Measurements from ENCODE around the gene ZNF804A. TPM values are rescaled to one million over a fixed set of nuclear protein-coding genes. Genes with fewer than 3 reads are reported as not detected.
A peak's percentile ranks its signal among the peaks of the same experiment; 100 is the strongest.

Gene ZNF804A
- total RNA-seq, 1 donor from 2014 or later, result under 0.01 TPM

GRCh38 chr2:184566716-184567115 is 31.6 kb upstream of the ZNF804A start:
- H3K27me3 ChIP-seq (ENCODE audit: control insufficient read depth in 3 of 3, insufficient read depth in 3 of 3, low read length in 3 of 3), result no peaks in the 10 kb centered on the region
- no peaks in the 10 kb centered on the region for H3K36me3 ChIP-seq (ENCODE audit: control insufficient read depth in 3 of 3, insufficient read depth in 3 of 3, low read length in 3 of 3)
- H3K4me1 ChIP-seq (ENCODE audit: control insufficient read depth in 3 of 3, insufficient read depth in 3 of 3, low read length in 3 of 3), result no peaks in the 10 kb centered on the region
- H3K4me3 ChIP-seq (ENCODE audit: low read length in 3 of 3), result no peak overlapping the region
- no peak overlapping the region for H3K27ac ChIP-seq (ENCODE audit: low read depth, low read length)
- H3K9me3 ChIP-seq (ENCODE audit: control insufficient read depth in 3 of 3, low read length in 3 of 3), result no peaks in the 10 kb centered on the region
- no peak overlapping the region for H3K9ac ChIP-seq (ENCODE audit: low read depth in 1 of 3, low read length in 3 of 3)

GRCh38 chr2:184577056-184577455 is 21.3 kb upstream of the ZNF804A start:
- H3K9ac ChIP-seq (ENCODE audit: low read depth in 1 of 3, low read length in 3 of 3), result no peak overlapping the region
- H3K27ac ChIP-seq (ENCODE audit: low read depth, low read length), result no peak overlapping the region
- no peak overlapping the region for H3K4me3 ChIP-seq (ENCODE audit: low read length in 3 of 3)
- no peaks in the 10 kb centered on the region for H3K27me3 ChIP-seq (ENCODE audit: control insufficient read depth in 3 of 3, insufficient read depth in 3 of 3, low read length in 3 of 3)
- no peaks in the 10 kb centered on the region for H3K9me3 ChIP-seq (ENCODE audit: control insufficient read depth in 3 of 3, low read length in 3 of 3)
- H3K4me1 ChIP-seq (ENCODE audit: control insufficient read depth in 3 of 3, insufficient read depth in 3 of 3, low read length in 3 of 3), result no peaks in the 10 kb centered on the region
- no peaks in the 10 kb centered on the region for H3K36me3 ChIP-seq (ENCODE audit: control insufficient read depth in 3 of 3, insufficient read depth in 3 of 3, low read length in 3 of 3)

GRCh38 chr2:184577743-184578142 is 20.6 kb upstream of the ZNF804A start:
- H3K36me3 ChIP-seq (ENCODE audit: control insufficient read depth in 3 of 3, insufficient read depth in 3 of 3, low read length in 3 of 3), result no peaks in the 10 kb centered on the region
- H3K9ac ChIP-seq (ENCODE audit: low read depth in 1 of 3, low read length in 3 of 3), result no peak overlapping the region
- no peaks in the 10 kb centered on the region for H3K4me1 ChIP-seq (ENCODE audit: control insufficient read depth in 3 of 3, insufficient read depth in 3 of 3, low read length in 3 of 3)
- no peak overlapping the region for H3K27ac ChIP-seq (ENCODE audit: low read depth, low read length)
- no peak overlapping the region for H3K4me3 ChIP-seq (ENCODE audit: low read length in 3 of 3)
- H3K9me3 ChIP-seq (ENCODE audit: control insufficient read depth in 3 of 3, low read length in 3 of 3), result no peaks in the 10 kb centered on the region
- H3K27me3 ChIP-seq (ENCODE audit: control insufficient read depth in 3 of 3, insufficient read depth in 3 of 3, low read length in 3 of 3), result no peaks in the 10 kb centered on the region

GRCh38 chr2:184579226-184579625 is 19.1 kb upstream of the ZNF804A start:
- Histone ChIP-seq H3K36me3 (ENCODE audit: control insufficient read depth in 3 of 3, insufficient read depth in 3 of 3, low read length in 3 of 3) (no peaks in the 10 kb centered on the region), H3K27me3 (ENCODE audit: control insufficient read depth in 3 of 3, insufficient read depth in 3 of 3, low read length in 3 of 3) (no peaks in the 10 kb centered on the region), H3K4me3 (ENCODE audit: low read length in 3 of 3) (no peak overlapping the region), H3K27ac (ENCODE audit: low read depth, low read length) (no peak overlapping the region), H3K9ac (ENCODE audit: low read depth in 1 of 3, low read length in 3 of 3) (no peak overlapping the region), H3K9me3 (ENCODE audit: control insufficient read depth in 3 of 3, low read length in 3 of 3) (no peaks in the 10 kb centered on the region), H3K4me1 (ENCODE audit: control insufficient read depth in 3 of 3, insufficient read depth in 3 of 3, low read length in 3 of 3) (no peaks in the 10 kb centered on the region)

GRCh38 chr2:184581391-184581790 is 16.9 kb upstream of the ZNF804A start:
- no peaks in the 10 kb centered on the region for H3K27me3 ChIP-seq (ENCODE audit: control insufficient read depth in 3 of 3, insufficient read depth in 3 of 3, low read length in 3 of 3)
- no peak overlapping the region for H3K27ac ChIP-seq (ENCODE audit: low read depth, low read length)
- H3K4me3 ChIP-seq (ENCODE audit: low read length in 3 of 3), result no peak overlapping the region
- H3K36me3 ChIP-seq (ENCODE audit: control insufficient read depth in 3 of 3, insufficient read depth in 3 of 3, low read length in 3 of 3), result no peaks in the 10 kb centered on the region
- H3K9ac ChIP-seq (ENCODE audit: low read depth in 1 of 3, low read length in 3 of 3), result no peak overlapping the region
- H3K4me1 ChIP-seq (ENCODE audit: control insufficient read depth in 3 of 3, insufficient read depth in 3 of 3, low read length in 3 of 3), result no peaks in the 10 kb centered on the region
- no peaks in the 10 kb centered on the region for H3K9me3 ChIP-seq (ENCODE audit: control insufficient read depth in 3 of 3, low read length in 3 of 3)

- no peaks in the 10 kb centered on the region for H3K27me3 ChIP-seq (ENCODE audit: control insufficient read depth in 3 of 3, insufficient read depth in 3 of 3, low read length in 3 of 3)
- H3K9me3 ChIP-seq (ENCODE audit: control insufficient read depth in 3 of 3, low read length in 3 of 3), result no peaks in the 10 kb centered on the region
- no peak overlapping the region for H3K9ac ChIP-seq (ENCODE audit: low read depth in 1 of 3, low read length in 3 of 3)
- no peak overlapping the region for H3K4me3 ChIP-seq (ENCODE audit: low read length in 3 of 3)
- no peaks in the 10 kb centered on the region for H3K36me3 ChIP-seq (ENCODE audit: control insufficient read depth in 3 of 3, insufficient read depth in 3 of 3, low read length in 3 of 3)
- H3K4me1 ChIP-seq (ENCODE audit: control insufficient read depth in 3 of 3, insufficient read depth in 3 of 3, low read length in 3 of 3), result no peaks in the 10 kb centered on the region
- H3K27ac ChIP-seq (ENCODE audit: low read depth, low read length), result no peak overlapping the region
Measured at GRCh38 chr2:184589261-184589660, 9.1 kb upstream of the ZNF804A start.

- Histone ChIP-seq H3K9ac (ENCODE audit: low read depth in 1 of 3, low read length in 3 of 3) (no peak overlapping the region), H3K36me3 (ENCODE audit: control insufficient read depth in 3 of 3, insufficient read depth in 3 of 3, low read length in 3 of 3) (no peaks in the 10 kb centered on the region), H3K27me3 (ENCODE audit: control insufficient read depth in 3 of 3, insufficient read depth in 3 of 3, low read length in 3 of 3) (peaks cover 18 to 25% (median 25%) of the 10 kb centered on the region in 3 donors), H3K9me3 (ENCODE audit: control insufficient read depth in 3 of 3, low read length in 3 of 3) (no peaks in the 10 kb centered on the region), H3K4me1 (ENCODE audit: control insufficient read depth in 3 of 3, insufficient read depth in 3 of 3, low read length in 3 of 3) (peaks cover 5 to 12% (median 5%) of the 10 kb centered on the region in 3 donors), H3K4me3 (ENCODE audit: low read length in 3 of 3) (no peak overlapping the region), H3K27ac (ENCODE audit: low read depth, low read length) (no peak overlapping the region)
Measured at GRCh38 chr2:184596819-184597411, 1.4 kb upstream of the ZNF804A start.

- Histone ChIP-seq H3K9me3 (ENCODE audit: control insufficient read depth in 3 of 3, low read length in 3 of 3) (no peaks in the 10 kb centered on the region), H3K9ac (ENCODE audit: low read depth in 1 of 3, low read length in 3 of 3) (peak overlapping the region in 1 of 3 donors; percentile 29), H3K27ac (ENCODE audit: low read depth, low read length) (no peak overlapping the region), H3K4me3 (ENCODE audit: low read length in 3 of 3) (peak overlapping the region; percentile 30 to 66 (median 62)), H3K36me3 (ENCODE audit: control insufficient read depth in 3 of 3, insufficient read depth in 3 of 3, low read length in 3 of 3) (no peaks in the 10 kb centered on the region), H3K27me3 (ENCODE audit: control insufficient read depth in 3 of 3, insufficient read depth in 3 of 3, low read length in 3 of 3) (peaks cover 18 to 25% (median 25%) of the 10 kb centered on the region in 3 donors), H3K4me1 (ENCODE audit: control insufficient read depth in 3 of 3, insufficient read depth in 3 of 3, low read length in 3 of 3) (peaks cover 5 to 12% (median 5%) of the 10 kb centered on the region in 3 donors)
Measured at GRCh38 chr2:184597571-184597991, 748 bp upstream of the ZNF804A start.

GRCh38 chr2:184598002-184598315 is 370 bp upstream of the ZNF804A start:
- no peaks in the 10 kb centered on the region for H3K36me3 ChIP-seq (ENCODE audit: control insufficient read depth in 3 of 3, insufficient read depth in 3 of 3, low read length in 3 of 3)
- H3K9ac ChIP-seq (ENCODE audit: low read depth in 1 of 3, low read length in 3 of 3), result peak overlapping the region in 1 of 3 donors; percentile 29
- peaks cover 18 to 25% (median 25%) of the 10 kb centered on the region in 3 donors for H3K27me3 ChIP-seq (ENCODE audit: control insufficient read depth in 3 of 3, insufficient read depth in 3 of 3, low read length in 3 of 3)
- H3K9me3 ChIP-seq (ENCODE audit: control insufficient read depth in 3 of 3, low read length in 3 of 3), result no peaks in the 10 kb centered on the region
- no peak overlapping the region for H3K27ac ChIP-seq (ENCODE audit: low read depth, low read length)
- peaks cover 5 to 12% (median 5%) of the 10 kb centered on the region in 3 donors for H3K4me1 ChIP-seq (ENCODE audit: control insufficient read depth in 3 of 3, insufficient read depth in 3 of 3, low read length in 3 of 3)
- H3K4me3 ChIP-seq (ENCODE audit: low read length in 3 of 3), result peak overlapping the region; percentile 30 to 66 (median 62)

GRCh38 chr2:184599054-184599871 is 934 bp downstream of the ZNF804A start:
- Histone ChIP-seq H3K27ac (ENCODE audit: low read depth, low read length) (no peak overlapping the region), H3K9me3 (ENCODE audit: control insufficient read depth in 3 of 3, low read length in 3 of 3) (no peaks in the 10 kb centered on the region), H3K36me3 (ENCODE audit: control insufficient read depth in 3 of 3, insufficient read depth in 3 of 3, low read length in 3 of 3) (no peaks in the 10 kb centered on the region), H3K4me1 (ENCODE audit: control insufficient read depth in 3 of 3, insufficient read depth in 3 of 3, low read length in 3 of 3) (peaks cover 5 to 12% (median 5%) of the 10 kb centered on the region in 3 donors), H3K4me3 (ENCODE audit: low read length in 3 of 3) (peak overlapping the region; percentile 55 to 66 (median 58)), H3K27me3 (ENCODE audit: control insufficient read depth in 3 of 3, insufficient read depth in 3 of 3, low read length in 3 of 3) (peaks cover 18 to 25% (median 25%) of the 10 kb centered on the region in 3 donors), H3K9ac (ENCODE audit: low read depth in 1 of 3, low read length in 3 of 3) (no peak overlapping the region)

Measured in skeletal muscle tissue (tissue), 4 donors.